HG03196 (cell line): ENCODE data around the gene HSPA9.
A peak's percentile ranks its signal among the peaks of the same experiment; 100 is the strongest.

ENCODE experiments used
- ATAC-seq: cut with Tn5 transposase; IDR thresholded peaks from one replicate; pipeline ENCODE4 v1.9.1; 2021; ENCODE audit not compliant: unreplicated experiment

The HSPA9 gene

DNA sequence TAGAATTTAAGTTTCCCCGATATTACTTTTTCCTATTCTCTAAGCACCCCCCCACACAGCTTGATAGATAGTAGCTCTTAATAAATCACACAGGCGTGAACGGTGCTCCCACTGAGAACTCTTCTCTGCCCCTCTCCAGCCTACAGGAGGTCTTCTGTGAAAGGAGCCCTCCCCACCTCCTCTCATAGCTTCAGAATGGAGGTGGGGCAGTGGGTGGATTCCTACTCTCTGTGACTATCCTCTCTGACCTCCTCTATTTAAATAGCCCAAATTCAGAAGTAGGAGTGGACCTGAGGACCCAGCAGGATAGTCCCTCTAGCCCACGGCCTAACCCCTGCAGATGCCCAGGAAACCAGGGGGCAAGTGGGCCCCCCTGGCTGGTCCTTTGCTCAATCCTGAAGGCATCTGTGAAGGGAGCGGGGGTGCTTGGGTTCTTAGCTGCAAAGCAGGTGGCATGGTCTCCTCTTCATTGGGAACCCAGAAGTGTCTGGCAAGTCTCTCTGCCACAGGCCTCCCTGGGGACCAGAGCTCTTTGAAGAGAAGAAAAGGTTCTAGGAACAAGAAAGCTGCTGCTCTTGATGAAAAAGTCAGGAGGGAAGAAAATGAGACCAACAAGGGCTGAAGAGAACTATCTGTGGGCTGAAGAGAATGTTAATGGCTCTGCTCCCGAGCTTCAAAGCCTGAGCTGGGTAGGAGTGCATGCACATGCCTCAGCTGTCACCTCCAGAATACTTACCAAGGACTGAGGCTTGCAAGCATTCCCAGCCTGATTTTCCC lies 21.1 kb upstream of the HSPA9 start:
- ATAC-seq: no peak

DNA sequence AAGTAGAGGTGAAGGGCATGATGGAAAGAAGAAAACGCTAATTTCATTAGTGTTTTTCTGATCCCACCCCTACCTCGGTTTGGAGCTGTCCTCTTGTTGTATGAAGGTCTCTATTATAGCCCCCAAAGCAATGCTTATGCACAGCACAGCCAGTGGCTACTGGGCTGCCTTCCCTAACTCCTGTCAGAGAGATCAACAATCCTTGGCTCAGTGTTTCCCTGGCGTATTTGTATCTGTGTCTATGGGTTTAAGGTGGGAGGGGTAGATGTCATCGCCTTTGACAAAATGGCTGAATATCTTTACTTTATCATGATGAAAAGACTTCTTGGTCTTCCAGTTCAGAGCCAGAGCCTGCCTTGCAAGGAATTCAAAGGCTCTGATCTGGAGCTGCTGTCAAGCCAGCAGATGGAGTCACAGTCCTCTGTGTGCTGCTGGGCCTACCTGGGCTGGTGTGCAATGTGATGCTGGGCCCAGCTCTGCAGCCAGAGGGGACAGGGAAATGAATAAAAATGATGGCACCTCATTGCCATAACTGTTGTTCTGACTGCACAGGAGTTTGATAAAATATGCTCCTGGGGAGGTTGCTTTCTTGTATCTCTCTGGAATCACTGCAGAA lies 20.1 kb upstream of the HSPA9 start:
- no peak for ATAC-seq

DNA sequence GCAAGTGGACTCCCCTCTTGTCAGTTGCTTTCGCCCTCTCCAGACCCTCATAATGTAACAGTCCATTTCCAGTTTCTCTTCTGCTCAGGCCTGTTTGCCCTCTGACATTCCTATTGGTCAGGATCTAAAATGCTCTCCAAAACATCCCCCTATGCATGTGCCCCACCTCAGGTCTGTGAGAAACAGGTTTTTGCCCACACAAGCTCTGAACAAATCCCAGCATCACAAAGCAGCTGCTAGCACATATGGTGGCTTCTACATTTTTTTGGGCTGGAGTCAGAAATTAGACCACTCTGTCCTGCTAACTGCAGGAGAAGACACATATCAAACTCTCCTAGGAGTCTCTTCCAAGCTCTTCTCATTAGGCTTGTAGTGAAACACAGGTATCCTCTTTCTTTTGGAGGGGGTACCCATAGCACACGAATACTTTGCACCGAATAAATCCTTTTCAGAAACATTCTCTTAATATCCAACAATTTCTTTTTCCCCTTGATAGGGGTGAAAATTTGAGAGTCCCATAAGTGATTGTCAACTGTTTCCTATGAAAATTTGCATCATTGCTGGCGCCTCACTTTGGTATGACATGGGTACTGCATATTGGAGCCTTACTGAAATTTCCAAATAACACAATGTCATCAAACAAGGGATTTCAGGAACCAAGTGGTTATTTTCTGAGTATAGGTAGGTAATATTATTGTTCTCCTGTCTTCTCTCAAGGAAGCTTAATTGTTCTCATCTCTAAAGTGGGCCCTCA lies 19.3 kb upstream of the HSPA9 start:
- no peak for ATAC-seq

DNA sequence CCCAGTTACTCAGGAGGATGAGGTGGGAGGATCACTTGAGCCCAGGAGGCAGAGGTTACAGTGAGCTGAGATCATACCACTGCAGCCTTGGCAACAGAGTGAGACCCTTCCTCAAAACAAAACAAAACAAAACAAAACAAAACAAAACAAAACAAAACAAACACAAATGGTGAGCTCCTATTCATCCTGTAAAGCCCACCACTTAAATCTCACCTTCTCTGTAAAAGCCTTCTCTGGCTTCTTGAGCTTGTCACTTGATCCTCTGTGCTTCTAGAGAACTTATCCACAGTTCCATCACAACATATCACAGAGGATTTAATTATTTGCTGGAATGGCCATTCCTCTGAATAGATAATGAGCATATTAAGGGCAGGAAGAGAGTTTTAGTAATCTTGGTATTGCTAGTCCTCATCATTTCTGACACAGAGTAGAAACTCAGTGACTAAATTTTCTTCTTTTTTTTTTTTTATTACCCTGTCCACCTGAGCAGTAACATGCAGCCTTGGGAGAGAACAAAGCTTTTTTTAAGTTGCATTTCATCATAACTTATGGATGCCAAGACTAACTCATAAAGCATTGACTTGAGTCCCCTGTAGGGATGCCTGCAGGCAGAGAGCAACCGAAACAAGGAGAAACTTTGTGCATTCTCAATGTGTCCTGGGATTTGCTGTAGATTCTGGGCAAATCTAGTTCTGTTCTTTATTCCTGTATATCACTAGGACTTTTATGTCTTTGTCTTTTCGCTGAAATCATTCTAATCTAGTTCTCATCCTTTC lies 13.0 kb upstream of the HSPA9 start:
- no peak for ATAC-seq

DNA sequence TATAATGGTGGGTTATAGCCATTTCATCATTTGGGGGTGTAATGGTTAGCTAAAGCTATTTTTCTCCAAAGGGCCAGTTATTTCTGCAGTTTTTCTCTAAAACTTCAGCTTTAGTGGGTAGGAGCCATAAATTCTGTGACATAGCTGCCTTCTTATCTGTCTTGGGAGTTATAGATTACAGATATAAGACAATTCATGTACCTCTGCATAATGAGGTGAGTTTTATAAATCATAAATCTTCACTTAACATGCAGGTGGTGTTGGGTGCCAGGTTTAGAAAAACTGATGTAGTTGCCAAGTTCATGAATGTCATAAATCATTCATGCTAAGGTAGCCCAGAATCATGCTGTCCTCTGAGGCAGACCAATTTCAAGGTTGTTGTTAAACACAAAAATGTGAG lies 10.0 kb upstream of the HSPA9 start:
- no peak for ATAC-seq

DNA sequence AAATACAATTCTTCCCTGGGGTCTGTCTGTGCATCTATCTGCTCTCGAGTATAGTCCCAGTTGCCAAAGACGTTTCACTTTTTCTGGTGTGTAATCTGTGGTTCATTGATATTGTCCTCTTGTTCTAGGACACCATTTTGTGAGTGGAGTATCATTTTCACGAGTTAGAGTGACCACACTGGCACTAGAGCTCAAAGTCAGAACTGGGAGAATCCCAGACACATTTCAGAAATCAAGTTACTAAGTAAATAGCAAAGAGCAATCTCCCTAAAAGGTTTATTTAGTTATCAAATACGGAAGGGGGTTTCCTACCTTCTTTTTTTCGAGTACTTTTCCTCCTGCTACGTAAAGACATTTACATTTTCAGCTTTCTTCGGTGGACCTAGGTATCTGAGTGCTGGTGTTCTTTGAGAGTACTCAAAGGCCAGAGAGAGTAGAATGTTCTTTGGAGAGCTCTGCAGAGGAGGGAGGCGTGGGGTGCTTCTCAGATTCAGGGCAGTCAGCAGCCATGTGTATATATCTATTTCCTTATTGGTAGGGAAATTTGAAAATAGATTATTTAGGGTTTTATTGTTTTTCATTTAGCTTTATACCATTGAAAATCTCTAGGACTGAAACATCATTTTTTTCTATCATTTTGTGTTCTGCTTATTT lies 8.9 kb upstream of the HSPA9 start:
- no peak for ATAC-seq

DNA sequence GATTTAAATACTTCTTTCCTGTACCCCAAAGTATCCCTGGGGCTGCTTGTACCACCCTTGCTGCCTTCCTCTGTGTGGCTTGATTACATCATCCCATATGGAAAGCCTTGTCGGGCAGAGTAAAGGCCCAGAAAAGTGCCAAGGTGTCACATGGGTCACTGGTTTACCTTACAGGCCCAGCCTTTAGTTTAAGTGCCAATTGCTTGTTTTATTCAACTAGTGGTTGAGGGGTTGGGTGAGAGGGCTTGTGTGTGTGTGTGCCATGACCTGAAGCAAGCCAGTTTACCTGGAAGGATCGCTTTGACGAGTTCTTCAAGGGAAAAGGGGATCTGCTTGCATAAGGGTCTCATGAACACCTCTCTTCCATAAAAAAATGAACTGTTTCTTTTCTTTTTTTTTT lies 7.8 kb upstream of the HSPA9 start:
- no peak for ATAC-seq

DNA sequence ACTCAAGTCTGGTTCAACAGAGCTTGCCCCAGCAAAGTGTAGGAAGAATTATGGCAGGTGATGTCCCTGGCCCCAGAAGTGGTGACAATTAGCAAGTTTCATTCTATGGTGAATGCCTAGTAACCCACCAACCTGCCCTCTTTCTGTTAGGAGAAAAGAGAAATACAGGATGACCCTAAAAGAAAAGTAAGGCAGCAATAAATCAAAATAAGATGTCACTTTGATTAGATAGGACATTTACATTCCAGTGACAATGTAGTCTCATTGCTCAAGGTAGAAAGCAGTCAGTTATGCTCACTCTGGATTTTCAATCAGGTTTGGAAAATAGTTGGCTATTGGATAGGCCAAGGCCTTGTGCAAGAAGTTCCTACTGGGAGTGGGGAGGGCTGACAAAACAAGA lies 5.6 kb upstream of the HSPA9 start:
- ATAC-seq: no peak

DNA sequence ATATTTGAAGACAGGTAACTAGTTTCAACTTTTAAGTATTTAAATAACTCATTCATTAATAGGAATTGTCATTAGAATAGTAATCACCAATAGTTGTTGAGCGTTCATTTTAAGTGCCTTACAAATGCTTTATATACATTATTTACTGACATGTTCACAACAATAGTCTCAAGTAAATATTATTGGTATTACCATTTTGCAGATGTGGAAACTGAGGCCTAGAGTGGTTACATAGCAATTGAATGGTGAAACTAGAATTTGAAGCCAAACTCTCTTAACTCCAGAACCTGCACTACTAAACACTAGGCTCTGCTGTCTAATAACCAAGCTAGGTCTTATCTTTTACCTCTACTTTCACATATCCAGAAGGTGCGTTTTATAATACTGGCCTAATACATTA lies 4.8 kb upstream of the HSPA9 start:
- no peak for ATAC-seq

DNA sequence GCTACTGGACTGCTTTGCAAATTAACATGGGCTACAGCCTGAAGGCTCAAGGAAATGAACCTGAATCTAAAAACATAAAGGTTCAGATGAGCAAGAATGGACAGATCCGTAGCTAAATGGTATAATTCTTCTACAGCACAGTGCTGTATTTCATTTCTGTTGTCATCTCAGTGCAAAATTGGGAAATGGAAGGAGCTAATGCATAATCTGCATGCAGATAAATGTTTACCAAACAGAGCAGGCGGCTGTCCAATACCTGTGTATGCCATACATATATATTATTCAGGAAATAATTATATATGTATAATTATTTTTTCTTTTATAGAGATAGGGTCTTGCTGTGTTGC lies 4.3 kb upstream of the HSPA9 start:
- no peak for ATAC-seq

DNA sequence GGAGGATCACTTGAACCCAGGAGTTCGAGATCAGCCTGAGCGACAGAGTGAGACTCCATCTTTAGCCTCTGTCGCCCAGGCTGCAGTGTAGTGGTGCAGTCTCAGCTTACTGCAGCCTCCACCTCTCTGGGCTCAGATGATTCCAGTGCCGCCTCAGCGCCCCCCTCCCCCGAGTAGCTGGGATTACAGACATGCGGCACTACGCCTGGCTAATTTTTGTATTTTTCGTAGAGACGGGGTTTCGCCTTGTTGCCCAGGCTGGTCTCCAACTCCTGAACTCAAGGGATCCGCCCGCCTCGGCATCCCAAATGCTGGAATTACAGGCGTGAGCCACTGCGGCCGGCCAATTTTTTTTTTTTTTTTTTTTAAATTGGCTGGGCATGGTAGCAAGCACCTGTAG lies 2.3 kb upstream of the HSPA9 start:
- ATAC-seq: no peak

DNA sequence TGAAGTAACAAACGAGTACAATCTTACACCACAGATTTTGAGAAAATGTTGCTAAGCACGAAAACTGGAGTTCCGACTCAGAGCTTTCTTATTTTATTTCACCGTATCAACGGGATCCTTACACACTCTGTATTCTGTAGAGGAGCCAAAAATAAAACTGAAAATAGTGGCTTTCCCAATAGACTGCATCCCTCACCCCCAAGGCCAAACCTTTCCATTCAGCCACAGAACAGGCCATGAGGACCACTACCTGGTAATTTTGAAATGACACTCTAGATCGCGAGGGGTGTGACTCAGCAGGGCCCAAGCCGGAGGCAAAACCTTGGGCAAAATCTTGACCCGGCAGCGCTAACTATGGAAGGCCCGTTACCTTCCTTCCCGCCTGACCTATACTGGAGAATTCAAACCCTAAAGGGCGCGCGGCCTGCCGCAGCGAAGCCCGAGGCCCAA lies 432 bp downstream of the HSPA9 start:
- peak; percentile 7 for ATAC-seq

DNA sequence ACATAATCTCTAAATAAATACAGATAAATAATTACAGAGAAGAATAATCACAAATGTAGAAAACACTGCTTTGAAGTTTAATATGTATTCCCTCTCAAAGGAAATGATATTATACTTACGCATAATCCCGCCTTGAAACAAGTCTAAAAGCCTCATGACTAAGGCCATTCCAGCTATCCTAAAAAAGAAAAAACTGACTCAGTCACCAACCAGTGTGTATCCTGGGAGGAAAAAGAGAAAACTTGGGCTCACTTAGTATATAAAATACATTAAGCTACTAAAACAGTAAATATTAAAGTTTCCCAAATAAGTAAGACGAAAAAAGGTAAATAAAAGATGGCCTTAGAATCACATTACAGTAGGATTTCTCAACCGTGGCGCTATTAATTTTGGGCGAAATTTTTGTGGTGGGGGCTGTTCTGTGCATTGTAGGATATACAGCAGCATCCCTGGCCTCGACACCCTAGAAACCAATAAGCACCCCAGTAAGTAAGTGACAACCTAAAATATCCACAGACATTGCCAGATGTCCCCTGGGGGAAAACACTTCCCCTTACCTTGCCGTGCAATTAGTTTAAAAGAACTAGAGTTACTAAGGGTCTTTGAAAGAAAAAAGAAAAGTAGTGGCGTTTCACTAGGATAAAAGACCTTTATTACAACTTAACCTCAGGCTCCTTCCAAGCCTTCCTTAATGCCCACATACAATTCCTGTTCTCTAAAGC lies 1.1 kb downstream of the HSPA9 start:
- ATAC-seq: no peak

DNA sequence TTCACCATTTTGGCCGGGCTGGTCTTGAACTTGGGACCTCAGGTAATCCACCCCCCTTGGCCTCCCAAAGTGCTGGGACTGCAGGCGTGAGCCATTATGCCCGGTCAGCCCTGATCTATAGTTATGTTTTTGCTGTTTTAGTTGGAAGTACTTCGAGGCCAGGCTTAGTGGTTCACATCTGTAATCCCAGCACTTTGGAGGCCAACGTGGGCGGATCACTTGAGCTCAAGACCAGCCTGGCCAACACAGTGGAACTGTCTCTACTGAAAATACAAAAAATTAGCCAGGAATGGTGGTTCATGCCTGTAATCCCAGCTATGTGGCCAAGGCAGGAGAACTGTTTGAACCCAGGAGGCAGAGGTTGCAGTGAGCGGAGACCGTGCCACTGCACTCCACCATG lies 2.0 kb downstream of the HSPA9 start:
- no peak for ATAC-seq

DNA sequence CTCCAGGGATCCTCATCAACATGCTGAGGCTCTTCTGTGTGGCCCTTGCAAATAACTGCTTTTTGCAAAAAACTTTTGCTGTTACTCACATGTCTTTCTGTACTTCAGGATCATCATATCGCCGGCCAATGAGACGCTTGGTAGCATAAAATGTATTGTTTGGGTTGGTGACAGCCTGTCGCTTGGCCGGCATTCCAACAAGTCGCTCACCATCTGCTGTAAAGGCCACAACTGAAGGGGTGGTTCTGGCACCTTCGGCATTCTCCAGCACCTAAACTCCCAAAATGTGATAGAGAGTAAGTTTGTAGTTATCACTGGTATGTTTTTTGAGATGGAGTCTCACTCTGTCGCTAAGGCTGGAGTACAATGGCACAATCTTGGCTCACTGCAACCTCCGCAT lies 4.3 kb downstream of the HSPA9 start:
- no peak for ATAC-seq

DNA sequence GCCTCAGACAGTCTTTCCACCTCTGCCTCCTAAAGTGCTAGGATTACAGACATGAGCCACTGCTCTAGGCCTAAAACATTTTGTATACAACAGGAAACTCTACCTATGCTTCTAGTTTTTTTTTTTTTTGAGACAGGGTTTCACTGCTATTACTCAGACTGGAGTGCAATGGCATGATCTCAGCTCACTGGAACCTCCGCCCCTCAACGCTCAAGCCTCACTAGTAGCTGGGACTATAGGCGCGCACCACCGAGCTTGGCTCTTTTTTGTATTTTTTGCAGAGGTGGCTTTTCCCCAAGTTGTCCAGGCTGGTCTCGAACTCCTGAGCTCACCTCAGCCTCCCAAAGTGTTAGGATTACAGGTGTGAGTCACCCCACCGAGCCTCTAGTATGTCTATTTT lies 5.4 kb downstream of the HSPA9 start:
- ATAC-seq: no peak

DNA sequence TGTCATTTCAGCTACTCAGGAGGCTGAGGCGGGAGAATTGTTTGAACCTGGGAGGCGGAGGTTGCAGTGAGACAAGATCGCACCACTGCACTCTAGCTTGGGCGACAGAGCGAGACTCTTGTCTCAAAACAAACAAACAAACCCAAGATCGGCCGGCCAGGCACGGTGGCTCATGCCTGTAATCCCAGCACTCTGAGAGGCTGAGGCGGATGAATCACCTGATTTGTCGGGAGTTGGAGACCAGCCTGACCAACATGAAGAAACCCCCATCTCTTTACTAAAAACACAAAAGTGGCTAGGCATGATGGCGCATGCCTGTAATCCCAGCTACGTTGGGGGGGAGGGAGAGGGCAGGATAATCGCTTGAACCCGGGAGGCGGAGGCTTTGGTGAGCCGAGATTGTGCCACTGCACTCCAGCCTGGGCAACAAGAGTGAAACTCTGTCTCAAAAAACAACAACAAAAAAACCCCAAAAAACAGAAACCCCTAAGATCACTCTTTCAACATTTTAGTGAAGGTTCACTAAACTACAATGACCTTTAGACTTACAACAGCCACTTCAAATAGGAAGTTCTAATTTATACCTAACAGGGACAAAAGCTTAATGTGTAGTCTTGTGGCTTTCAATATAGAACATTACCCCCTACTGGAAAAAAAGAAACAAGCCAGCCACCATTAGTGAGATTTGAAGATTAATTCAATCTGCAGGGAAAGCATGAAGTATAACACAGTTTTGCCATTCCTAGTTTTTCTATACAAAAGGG lies 7.0 kb downstream of the HSPA9 start:
- ATAC-seq: no peak

DNA sequence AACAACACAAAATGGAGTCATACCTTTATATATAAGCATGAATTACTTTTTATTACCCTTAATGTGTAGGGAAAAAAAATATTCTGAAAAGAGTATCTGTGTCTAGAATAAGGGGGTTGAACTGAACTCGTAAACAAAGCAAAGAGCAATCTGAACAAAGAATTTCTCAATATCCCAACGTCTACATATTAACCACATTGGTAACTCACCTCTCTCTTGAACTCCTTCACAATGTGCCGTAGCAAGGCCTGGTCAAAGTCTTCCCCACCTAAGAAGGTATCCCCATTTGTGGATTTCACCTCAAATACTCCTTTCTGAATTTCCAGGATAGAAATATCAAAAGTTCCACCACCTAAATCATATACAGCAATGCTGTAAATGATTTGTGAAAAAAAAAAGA lies 8.4 kb downstream of the HSPA9 start:
- ATAC-seq: no peak

DNA sequence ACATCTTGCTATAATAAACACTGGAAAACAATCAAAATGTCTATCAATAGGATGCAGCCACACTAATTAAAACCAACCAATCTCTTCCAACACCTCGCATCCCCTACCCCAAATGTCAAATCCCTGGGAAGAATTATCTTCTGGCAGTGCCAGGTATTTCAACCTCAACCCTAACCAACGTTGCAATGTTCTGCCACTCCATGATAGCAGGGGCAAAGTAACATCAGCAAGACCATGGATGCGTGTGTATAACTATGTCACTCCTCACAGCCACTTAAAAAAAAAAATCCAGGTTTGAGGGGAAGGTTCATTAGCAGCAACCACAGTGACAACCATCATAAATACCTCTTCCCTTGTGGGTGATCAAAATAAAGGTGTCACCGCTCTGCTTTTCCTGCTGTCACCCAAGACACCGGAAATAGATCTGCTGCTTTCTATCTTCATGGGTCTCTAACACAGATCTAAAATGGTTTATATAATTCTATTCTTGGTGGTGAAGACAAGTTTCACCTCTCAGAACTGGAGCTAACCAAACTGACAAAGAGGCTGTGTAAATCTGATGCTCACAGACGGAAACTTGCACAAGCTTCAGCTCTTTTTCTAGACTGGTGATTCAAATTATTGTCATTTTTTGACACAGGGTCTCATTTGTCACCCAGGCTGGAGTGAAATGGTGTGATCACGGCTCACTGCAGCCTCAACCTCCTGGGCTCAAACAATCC lies 9.9 kb downstream of the HSPA9 start:
- no peak for ATAC-seq
